NCI-H526 treated with DMSO at 0.1 percent for 48 hours (cell line): ENCODE data around the gene ELOVL3.
"Not testable (repeated sequence)": the region's sequence is repeated elsewhere in the genome, so short reads cannot be mapped to it uniquely, and the experiment has no call there.

Source experiments
- DNase-seq: peaks from one replicate; lab custom pipeline; 2025; lab: John Stamatoyannopoulos, UW

ELOVL3 gene, protein sequence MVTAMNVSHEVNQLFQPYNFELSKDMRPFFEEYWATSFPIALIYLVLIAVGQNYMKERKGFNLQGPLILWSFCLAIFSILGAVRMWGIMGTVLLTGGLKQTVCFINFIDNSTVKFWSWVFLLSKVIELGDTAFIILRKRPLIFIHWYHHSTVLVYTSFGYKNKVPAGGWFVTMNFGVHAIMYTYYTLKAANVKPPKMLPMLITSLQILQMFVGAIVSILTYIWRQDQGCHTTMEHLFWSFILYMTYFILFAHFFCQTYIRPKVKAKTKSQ

DNA sequence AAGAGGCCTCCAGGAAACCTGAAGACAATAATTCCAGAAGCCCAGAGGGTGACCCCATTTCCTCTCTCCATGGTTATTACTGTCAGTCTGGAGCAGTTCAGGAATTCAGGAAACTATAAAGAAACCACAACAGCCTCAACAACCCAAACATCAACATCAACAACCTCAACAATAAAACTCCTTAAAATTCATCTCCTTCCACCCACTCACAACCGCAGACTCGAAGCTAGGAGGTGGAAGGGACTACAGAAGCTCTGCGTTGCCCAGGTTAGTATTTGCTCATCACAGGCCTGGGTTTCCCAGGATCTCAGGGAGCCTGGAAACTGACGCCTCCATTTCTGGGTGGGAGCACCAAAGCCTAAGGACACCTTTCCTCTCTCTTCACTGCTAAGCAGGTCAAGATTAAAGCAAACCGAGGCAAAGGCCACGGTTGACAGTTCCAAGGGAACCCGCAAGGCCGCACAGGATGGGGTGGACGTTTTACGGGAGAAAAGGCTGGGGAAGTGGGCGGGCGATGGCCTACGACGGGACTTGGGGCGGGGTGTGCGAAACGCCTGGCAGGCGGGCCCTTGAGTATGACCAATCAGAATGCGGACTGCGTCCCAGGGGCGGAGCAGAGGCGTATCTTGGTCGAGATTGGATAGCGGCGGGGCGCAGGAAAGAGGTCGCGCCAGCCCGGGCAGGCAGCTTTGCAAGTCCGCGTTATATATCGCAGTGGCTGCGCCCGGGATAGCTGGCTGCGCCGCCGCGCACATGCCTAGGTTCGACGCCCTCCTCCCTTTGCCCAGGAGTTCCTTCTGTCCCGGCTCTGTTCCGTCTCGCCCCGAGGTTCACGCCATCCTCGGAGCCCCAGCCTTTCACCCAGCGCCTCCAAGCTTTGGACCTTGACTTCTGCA lies at the start of gene ELOVL3:
Gene ELOVL3 (plus strand): TSS at position 654 of the 896 bp plus-strand sequence. CDS start 250 bp downstream, outside the sequence.
- DNase-seq, result peak; percentile 83

DNA sequence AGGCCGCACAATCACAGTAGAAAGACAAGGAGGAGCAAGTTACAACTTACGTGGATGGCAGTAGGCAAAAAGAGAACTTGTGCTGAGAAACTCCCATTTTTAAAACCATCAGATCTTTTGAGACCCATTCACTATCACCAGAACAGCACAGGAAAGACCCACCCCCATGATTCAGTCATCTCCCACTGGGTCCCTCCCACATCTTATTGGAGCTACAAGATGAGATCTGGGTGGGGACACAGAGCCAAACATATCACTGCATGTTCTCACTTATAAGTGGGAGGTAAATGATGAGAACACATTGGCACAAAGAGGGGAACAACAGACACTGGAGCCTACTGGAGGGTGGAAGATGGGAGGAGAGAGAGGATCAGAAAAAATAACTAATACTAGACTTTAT lies 41.5 kb upstream of the ELOVL3 start:
- DNase-seq, result no peak

DNA sequence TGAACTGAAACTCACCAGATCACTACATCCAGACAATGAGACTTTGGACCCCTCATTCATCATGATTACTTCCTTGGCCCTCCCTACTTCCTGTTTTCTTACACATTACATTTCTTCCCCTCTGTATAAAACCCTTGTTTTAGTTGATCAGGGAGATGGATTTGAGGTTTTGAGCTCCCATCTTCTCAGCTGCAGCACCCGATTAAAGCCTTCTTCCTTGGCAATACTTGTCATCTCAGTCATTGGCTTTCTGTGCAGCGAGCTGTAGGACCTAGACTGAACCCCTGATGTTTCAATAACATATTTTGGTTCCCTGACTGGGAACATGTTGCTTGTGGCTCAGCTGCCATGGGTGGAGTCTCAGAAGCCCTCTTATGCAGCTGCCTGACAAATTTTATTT lies 40.8 kb upstream of the ELOVL3 start:
- no peak for DNase-seq

DNA sequence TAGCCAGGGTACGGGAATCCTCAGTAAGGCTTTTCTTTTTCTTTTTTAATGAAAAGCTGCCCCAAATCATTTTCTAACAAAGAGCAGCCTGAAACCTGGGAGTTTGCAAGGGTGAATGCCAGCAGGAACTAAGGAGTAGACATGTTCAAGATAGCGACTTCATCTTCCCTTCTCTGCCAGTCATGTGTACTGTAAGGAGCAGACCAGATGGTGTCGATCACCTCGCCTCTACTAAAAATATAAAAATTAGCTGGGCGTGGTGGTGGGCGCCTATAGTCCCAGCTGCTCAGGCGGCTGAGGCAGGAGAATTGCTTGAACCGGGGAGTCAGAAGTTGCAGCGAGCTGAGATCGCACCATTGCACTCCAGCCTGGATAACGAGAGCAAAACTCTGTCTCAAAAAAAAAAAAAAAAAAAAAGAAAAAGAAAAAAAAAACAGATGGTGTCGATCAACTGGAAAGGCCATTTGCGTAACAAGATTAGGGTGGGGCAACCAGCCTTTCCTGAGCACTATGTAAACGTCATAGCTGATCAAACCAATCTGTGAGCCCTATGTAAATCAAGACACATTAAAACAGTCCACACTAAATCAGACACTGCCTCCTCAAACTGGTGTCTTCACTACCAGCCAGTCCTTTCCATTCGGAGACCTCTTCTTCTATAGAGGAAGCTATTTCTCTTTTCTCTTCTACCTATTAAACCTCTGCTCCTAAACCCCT lies 40.1 kb upstream of the ELOVL3 start:
- no peak for DNase-seq

DNA sequence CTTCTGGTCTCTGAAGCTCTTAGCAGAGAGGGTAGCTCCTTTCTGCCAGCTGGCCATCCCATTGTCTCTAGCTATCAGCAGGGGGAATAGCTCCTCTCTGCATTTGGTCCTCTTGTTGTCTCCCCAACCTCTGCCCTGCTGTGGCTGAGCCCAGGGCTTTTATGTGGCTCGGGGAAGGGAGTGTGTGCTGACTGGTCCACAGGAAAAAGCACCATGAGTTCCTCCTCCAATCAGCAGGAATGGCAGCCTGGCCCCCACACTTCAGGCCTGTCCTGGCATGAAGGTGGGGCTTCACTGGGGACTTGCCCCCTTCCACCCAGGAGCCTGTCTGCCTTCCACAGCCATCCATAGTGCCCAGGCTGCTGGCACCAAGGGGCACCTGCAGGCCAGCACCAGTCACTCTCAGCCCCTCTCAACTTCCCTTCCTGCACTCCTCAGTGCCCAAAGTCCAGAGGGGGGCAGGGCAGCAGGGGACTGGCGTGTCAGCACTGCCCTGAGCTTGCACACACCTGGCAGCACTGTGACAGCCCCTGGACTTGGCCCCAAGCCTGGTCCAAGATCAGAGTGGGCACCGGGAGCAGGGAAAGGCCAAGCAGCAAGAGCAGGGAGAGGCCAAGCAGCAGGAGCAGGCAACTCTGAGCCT lies 37.7 kb upstream of the ELOVL3 start:
- DNase-seq, result no peak

DNA sequence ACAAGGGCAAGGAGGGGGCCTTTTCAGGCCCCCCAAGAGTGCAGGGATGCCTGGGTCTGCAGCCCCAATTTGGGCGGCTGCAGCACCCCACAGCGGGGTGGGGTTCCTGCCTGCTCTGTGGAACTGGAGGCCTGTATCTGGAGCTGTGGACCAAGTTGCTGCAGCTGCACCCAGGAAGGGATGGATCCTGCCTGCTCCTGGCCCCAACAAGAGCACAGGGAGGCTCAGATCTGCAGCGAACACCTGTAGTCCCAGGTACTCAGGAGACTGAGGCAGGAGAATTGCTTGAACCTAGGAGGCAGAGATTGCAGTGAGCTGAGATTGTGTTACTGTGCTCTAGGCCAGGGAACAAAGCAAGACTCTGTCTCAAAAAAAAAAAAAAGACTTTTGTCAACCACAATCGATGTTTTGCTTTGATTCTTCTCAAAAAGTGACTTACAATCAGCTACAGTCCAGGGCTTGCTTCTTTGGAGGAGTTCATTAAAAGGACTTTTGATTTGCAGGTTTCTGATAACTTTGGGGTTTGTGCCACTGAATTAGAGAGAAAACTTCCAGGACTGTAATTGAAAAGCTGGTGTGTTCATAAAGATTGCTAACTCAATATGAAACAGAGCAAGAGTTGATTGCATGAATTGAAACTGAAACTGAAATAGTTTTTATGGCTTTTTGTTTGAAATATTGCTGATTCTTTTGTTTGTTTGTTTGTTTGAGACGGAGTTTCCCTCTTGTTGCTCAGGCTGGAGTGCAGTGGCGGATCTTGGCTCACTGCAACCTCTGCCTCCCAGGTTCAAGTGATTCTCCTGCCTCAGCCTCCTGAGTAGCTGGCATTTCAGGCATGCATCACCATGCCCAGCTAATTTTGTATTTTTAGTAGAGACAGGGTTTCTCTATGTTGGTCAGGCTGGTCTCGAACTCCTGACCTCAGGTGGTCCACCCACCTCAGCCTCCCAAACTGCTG lies 36.9 kb upstream of the ELOVL3 start:
- DNase-seq, result not testable (repeated sequence)

DNA sequence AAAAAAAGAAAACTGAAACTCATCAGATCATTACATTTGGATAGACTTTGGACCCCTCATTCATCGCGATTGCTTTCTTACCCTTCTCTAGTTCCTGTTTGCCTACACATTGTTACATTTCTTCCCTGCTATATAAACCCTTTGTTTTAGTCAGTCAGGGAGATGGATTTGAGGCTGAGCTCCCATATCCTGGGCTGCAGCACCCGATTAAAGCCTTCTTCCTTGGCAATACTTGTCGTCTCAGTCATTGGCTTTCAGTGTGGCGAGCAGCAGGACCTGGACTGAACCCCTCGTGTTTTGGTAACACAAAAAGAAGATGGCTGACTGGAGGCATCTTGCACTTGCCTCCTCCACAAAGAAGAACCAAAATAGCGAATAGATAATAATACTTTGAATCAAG lies 34.1 kb upstream of the ELOVL3 start:
- no peak for DNase-seq

DNA sequence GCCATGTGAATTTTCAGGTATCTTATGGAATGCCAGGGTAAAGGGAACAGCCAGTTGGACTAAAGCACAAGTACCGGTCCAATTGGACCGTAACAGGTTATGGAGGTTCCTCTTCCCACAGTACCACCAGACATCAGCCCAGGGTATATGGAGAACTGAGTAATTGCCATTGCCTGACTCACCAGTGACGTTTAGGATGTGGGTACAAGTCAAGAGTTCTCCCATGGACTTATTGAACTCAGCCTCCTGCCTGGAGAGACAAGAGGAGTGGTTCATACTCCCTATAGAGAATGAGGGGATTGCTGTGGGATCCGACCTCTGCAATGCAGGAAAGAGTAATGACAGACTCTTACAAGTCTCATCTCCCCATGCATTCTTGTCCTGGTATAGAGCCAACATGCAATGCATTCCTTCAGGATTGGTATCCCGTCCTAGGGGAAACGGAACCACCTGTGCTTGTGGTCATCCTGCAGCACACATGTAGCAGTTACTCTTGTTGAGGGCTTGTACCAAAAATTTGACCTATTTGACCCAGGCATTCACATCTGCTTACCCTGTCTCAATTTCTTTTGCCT lies 30.7 kb upstream of the ELOVL3 start:
- no peak for DNase-seq

DNA sequence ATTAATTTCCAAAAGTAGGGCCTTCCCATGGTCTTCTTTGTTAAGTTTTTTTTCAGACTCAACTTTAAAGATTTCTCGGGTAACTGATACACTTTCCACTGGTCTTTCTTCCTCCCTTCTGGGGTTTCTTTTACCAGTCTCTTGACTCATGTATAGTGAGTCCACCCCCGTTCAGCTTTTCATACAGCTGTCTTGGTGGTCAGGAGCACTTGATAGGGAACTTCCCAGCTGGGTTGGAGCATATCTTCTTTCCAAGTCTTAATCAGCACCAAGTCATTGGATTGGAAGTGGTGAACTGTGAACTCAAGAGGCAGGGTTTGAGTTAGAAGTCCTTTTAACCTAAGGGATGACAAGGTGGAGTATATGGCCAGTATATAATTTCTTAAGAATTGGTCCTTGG lies 29.2 kb upstream of the ELOVL3 start:
- DNase-seq, result no peak

DNA sequence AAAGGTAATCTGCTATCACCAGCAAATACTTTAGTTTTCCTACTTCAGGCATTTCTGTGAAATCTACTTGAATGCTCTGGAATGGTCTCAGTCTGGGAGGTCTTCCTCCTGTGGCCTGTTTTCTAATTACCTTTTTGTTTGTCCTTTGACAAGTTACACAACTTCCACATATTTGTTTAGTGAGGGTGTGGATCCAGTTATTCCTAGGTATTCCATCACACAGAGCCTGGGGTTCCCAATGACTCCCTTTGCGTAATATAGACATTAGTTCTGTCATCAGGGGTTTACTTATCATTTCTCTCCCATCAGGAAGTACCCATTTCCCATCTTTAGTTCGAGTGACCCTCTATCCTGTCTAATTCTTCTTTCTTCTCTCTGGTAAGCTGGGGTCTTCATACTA lies 28.1 kb upstream of the ELOVL3 start:
- no peak for DNase-seq

DNA sequence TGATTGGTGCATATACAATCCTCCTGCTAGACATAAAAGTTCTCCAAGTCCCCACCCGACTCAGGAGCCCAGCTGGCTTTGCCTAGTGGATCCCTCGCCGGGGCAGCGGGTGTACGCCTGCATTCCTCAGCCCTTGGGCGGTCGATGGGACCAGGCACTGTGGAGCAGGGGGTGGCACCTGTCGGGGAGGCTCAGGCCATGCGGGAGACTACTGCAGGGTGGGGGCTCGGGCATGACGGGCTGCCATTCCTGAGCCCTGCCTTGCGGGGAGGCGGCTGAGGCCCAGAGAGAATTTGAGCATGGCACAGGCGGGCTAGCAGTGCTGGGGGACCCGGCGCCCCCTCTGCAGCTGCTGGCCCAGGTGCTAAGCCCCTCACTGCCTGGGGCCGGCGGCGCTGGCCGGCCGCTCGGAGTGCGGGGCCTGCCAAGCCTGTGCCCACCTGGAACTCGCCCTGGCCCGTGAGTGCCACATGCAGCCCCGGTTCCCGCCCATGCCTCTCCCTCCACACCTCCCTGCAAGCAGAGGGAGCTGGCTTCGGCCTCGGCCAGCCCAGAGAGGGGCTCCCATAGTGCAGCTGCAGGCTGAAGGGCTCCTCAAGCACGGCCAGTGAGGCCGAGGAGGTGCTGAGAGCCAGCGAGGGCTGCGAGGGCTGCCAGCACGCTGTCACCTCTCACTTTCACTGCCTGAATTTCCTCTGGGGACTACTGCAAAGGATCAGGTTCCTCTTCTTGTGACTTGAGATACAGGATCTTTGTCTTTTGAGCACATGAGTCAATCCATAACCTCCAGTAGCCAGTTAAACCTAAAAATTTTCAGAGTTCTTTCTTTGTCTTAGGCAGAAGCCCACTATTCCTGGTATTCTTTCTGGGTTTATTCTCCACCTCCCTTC lies 25.1 kb upstream of the ELOVL3 start:
- no peak for DNase-seq

DNA sequence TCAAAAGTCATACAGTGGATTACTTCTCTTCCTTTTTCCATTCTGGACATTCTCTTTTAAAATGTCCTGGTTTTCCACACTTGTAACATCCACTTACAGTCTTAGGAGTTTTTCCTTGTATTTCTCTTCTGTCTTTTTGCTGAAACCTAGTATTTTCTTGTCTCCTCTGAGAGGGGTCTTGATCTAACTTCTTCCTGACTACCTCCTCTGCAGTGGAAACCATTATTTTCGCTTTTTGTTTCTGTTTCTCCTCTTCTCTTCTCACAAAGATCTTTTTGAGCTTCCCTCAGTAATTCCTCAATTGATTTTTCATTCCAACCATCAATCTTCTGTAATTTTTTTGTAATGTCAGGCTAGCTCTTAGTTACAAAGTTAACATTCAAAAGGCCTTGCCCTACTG lies 23.7 kb upstream of the ELOVL3 start:
- DNase-seq, result no peak

DNA sequence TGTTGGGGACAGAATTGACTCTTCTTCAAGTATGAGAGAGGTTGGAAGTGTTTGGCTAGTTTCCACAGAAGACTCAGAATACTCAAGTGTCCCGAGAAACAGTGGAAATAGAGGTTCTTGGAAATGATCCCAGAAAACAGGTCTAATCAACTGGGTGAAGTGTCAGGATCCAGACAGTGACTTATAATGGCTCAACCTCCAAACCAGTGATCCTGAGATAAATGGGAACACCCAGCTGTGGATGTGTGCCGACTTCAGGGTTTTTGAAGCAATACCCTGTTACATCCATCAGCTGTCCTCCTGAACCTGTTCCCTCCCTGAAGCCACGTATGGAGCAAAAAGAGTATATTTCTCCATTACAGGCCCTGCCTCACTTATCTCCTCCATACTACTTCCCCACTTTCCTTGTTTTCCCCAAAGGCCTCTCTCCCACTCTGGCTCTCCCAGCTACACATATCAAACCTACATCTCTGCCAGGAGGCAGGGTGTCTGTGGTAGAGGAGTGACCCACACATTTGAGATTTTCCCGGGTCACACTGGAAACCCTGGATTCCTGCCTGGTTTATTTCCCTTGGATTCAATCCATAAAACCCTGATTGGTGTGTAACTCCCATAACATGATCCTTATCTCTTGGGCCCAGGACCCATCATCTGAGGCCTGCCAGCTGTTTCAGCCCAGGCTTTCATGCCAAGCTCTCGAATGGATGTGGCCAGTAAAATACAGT lies 17.6 kb upstream of the ELOVL3 start:
- DNase-seq, result no peak

DNA sequence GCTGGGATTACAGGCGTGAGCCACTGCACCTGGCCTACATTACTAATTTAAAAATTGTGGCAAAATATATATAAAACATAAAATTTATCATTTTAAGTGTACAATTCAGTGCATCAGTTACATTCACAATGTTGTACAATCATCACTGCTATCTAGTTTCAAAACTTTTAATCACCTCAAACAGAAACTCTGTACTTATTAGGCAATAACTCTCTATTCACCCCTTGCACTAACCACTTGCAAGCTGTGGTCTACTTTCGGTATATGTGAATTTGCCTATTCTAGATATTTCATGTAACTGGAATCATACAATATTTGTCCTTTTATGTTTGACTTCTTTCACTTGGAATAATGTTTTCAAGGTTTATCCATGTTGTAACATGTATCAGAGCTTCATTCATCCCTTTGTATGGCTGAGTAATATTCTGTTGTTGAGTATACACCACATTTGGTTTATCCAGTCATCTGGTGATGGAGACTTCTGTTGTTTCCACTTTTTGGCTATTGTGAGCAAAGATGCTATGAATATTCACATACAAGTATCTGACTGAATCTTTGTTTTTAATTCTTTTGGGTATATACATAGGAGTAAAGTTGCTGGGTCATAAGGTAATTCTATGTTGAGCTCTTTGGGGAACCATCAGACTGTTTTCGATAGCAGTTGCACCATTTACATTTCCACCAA lies 14.3 kb upstream of the ELOVL3 start:
- no peak for DNase-seq

DNA sequence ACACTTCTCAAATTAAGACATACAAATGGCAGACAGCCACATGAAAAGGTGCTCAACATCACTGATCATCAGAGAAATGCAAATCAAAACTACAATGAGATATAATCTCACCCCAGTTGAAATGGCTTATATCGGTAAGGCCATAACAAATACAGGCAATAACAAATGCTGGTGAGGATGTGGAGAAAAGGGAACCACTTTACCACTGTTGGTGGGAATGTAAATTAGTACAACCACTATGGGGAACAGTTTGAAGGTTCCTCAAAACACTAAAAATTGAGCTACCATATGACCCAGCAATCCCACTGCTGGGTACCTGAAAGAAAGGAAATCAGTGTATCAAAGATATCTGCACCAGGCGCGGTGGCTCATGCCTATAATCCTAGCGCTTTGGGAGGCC lies 12.5 kb upstream of the ELOVL3 start:
- DNase-seq, result not testable (repeated sequence)

DNA sequence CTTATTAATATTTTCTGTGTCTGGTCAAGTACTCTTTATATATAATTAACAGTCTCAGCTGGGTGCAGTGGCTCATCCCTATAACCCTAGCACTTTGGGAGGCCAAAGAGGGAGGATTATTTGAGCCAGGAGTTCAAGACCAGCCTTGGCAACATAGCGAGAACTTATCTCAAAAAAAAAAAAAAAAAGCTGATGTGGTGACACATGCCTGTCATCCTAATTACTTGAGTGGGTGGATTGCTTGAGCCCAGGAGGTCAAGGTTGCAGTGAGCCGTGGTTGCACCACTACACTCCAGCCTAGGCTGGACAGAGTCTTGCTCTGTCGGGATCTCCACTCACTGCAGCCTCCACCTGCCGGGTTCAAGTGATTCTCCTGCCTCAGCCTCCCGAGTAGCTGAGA lies 6.7 kb upstream of the ELOVL3 start:
- no peak for DNase-seq

DNA sequence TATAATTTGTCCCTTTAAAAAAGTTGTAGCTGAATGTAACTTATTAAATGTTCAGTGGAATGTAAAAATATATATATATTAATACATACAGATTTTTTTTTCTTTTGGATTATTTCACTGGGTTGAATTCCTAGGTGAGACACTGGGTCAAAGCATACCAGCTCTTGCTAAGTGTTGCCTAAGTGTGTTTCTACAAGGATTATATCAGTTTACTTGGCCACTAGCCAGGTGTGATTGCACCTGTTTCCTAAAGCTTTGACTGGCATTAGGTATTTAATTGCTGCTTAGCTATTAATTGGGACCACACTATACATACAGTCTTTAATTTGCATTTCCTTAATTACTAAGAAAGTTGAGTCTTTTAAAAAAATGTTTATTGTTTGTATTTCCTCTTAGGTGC lies 5.5 kb upstream of the ELOVL3 start:
- no peak for DNase-seq

DNA sequence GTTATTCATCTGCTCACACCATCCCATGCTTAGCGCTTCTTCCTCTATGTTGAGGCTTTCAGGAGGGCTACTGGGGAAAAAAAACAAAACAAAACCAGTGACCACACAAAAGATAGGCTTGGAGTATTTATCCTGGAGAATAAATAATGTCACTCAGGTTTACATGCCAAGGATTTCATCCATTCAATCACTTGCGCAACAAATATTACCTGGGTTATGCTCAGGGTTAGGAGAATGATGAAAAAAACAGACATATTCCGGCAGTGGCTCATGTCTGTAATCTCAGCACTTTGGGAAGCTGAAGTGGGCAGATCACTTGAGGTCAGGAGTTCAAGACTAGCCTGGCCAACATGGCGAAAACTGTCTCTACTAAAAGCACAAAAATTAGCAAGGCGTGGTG lies 3.3 kb upstream of the ELOVL3 start:
- DNase-seq, result no peak

DNA sequence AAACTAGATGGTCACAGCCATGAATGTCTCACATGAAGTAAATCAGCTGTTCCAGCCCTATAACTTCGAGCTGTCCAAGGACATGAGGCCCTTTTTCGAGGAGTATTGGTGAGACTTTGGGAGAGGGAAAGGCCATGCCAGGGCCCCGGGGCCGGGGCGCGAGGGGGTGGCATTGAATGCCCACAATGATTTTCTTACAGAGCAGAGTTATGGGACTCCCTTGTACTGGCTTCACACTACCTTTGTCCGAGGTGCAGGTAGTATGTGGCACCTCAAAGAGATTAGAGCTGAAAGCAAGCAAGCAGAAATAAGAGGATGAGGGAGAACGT lies 407 bp downstream of the ELOVL3 start:
- DNase-seq, result no peak
